Measurements from ENCODE around the gene TBC1D13.
"Not testable (repeated sequence)": the region's sequence is repeated elsewhere in the genome, so short reads cannot be mapped to it uniquely, and the experiment has no call there.

The TBC1D13 gene

GRCh38 chr9:128787659-128788058, 606 bp downstream of the TBC1D13 start:
- DNase-seq, result no peak

GRCh38 chr9:128788445-128788844, 1.4 kb downstream of the TBC1D13 start:
- no peak for DNase-seq

- DNase-seq, result no peak
Observed at GRCh38 chr9:128790536-128790935, 3.5 kb downstream of the TBC1D13 start.

- no peak for DNase-seq
Observed at GRCh38 chr9:128792134-128792533, 5.1 kb downstream of the TBC1D13 start.

- DNase-seq, result no peak
Observed at GRCh38 chr9:128792978-128793686, 6.1 kb downstream of the TBC1D13 start.

- DNase-seq, result not testable (repeated sequence)
Observed at GRCh38 chr9:128794961-128795360, 7.9 kb downstream of the TBC1D13 start.

GRCh38 chr9:128798896-128799295, 11.8 kb downstream of the TBC1D13 start:
- DNase-seq, result no peak

GRCh38 chr9:128800061-128800460, 13.0 kb downstream of the TBC1D13 start:
- DNase-seq, result no peak

GRCh38 chr9:128802482-128802881, 15.4 kb downstream of the TBC1D13 start:
- no peak for DNase-seq

- DNase-seq, result no peak
Observed at GRCh38 chr9:128805661-128806060, 18.6 kb downstream of the TBC1D13 start.

- DNase-seq, result no peak
Observed at GRCh38 chr9:128807827-128808226, 20.8 kb downstream of the TBC1D13 start.

- no peak for DNase-seq
Observed at GRCh38 chr9:128808543-128808942, 21.5 kb downstream of the TBC1D13 start.

GRCh38 chr9:128809036-128809599, 22.1 kb downstream of the TBC1D13 start:
- DNase-seq, result no peak

- DNase-seq, result no peak
Observed at GRCh38 chr9:128809831-128810230, 22.8 kb downstream of the TBC1D13 start.

GRCh38 chr9:128810873-128811272, 23.8 kb downstream of the TBC1D13 start:
- no peak for DNase-seq

- DNase-seq, result peak; percentile 97
Observed at GRCh38 chr9:128818099-128818838, 31.2 kb downstream of the TBC1D13 start, which contains the start of gene ENDOG. ENDOG (plus strand) TSS chr9:128818500; CDS start chr9:128818685, 185 bp downstream.

- peak; percentile 52 for DNase-seq
Observed at GRCh38 chr9:128818839-128819715, 32.0 kb downstream of the TBC1D13 start.

GRCh38 chr9:128819716-128820664, 32.9 kb downstream of the TBC1D13 start:
- no peak for DNase-seq

GRCh38 chr9:128820665-128821583, 33.9 kb downstream of the TBC1D13 start:
- no peak for DNase-seq

GRCh38 chr9:128821584-128822406, 34.7 kb downstream of the TBC1D13 start:
- no peak for DNase-seq

Data from stimulated activated CD4-positive, alpha-beta T cell treated with anti-CD3 and anti-CD28 coated beads, Interleukin-4, amount 100 ng/mL, for 1 hour (primary cell).